ENCODE results near the gene E2F4.

DNA sequence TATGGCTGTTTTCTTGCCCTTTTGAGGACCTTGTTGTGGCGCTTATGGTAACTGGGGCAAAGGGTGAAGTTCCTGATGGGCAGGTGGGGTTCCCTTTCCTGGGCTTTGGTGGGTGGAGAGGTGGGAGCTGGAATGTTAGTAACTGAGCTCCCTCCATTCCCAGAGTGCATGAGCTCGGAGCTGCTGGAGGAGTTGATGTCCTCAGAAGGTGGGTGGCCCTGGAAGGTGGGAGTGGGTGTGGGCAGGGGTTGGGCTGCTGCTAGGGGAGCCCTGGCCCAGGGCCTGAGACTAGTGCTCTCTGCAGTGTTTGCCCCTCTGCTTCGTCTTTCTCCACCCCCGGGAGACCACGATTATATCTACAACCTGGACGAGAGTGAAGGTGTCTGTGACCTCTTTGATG, 5.7 kb downstream of the E2F4 start:
- TF ChIP-seq, protein P1, sequence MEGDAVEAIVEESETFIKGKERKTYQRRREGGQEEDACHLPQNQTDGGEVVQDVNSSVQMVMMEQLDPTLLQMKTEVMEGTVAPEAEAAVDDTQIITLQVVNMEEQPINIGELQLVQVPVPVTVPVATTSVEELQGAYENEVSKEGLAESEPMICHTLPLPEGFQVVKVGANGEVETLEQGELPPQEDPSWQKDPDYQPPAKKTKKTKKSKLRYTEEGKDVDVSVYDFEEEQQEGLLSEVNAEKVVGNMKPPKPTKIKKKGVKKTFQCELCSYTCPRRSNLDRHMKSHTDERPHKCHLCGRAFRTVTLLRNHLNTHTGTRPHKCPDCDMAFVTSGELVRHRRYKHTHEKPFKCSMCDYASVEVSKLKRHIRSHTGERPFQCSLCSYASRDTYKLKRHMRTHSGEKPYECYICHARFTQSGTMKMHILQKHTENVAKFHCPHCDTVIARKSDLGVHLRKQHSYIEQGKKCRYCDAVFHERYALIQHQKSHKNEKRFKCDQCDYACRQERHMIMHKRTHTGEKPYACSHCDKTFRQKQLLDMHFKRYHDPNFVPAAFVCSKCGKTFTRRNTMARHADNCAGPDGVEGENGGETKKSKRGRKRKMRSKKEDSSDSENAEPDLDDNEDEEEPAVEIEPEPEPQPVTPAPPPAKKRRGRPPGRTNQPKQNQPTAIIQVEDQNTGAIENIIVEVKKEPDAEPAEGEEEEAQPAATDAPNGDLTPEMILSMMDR (IDR thresholded peaks at IDR 0.05): no peak
- TF ChIP-seq POLR2A (IDR thresholded peaks at IDR 0.05): no peak
